GM13976 (cell line): ENCODE data around the gene PCGF6.
A peak's percentile ranks its signal among the peaks of the same experiment; 100 is the strongest.

Source experiments
- DNase-seq: peaks from one replicate; pipeline ENCODE4 v3.0.0; 2012; ENCODE audit warnings: low spot score
- CTCF ChIP-seq: IDR thresholded peaks from 2 replicates; pipeline ENCODE4 v1.5.1; 2012; ENCODE audit warnings: borderline replicate concordance, mild to moderate bottlenecking; ENCODE audit not compliant: insufficient read depth; ENCODE audit errors: extremely low read depth, missing control alignments, control extremely low read depth
- in situ Hi-C: fragments of 300-500 bp; cut with MboI; formaldehyde crosslinking; loops from one replicate; pipeline ENCODE4 v1.12.0; 2022; ENCODE audit warnings: low sequenced_read_pairs, mixed read lengths, inconsistent platforms; ENCODE audit not compliant: unreplicated experiment

Gene PCGF6

GRCh38 chr10:103277713-103278536, 73.0 kb downstream of the PCGF6 start:
- no peak for TF ChIP-seq CTCF
- DNase-seq, result no peak
- in situ Hi-C loops, result no loop called here

GRCh38 chr10:103276896-103277712, 73.8 kb downstream of the PCGF6 start, which contains the start of gene INA:
Gene INA, plus strand, starts transcription at chr10:103277138. Its CDS starts 74 bp downstream, at chr10:103277212.
- peak; percentile 73 for DNase-seq

GRCh38 chr10:103276251-103276895, 74.6 kb downstream of the PCGF6 start:
- DNase-seq, result no peak
- TF ChIP-seq CTCF, result no peak
- in situ Hi-C loops, result no loop called here

More at GRCh38 chr10:103276896-103277712, 73.8 kb downstream of the PCGF6 start, which contains the start of gene INA:
- in situ Hi-C loops, result no loop called here
- TF ChIP-seq CTCF, result no peak

- no peak for DNase-seq
- TF ChIP-seq CTCF, result no peak
- in situ Hi-C loops, result no loop called here
Measured at GRCh38 chr10:103273041-103273441, 77.9 kb downstream of the PCGF6 start.

- in situ Hi-C loops, result no loop called here
- no peak for TF ChIP-seq CTCF
- peak; percentile 52 for DNase-seq
Measured at GRCh38 chr10:103265717-103266329, 85.1 kb downstream of the PCGF6 start.

- in situ Hi-C loops, result no loop called here
- TF ChIP-seq CTCF, result no peak
- no peak for DNase-seq
Measured at GRCh38 chr10:103262229-103262628, 88.7 kb downstream of the PCGF6 start.
